ENCODE data around the gene VPS13D.

DNA sequence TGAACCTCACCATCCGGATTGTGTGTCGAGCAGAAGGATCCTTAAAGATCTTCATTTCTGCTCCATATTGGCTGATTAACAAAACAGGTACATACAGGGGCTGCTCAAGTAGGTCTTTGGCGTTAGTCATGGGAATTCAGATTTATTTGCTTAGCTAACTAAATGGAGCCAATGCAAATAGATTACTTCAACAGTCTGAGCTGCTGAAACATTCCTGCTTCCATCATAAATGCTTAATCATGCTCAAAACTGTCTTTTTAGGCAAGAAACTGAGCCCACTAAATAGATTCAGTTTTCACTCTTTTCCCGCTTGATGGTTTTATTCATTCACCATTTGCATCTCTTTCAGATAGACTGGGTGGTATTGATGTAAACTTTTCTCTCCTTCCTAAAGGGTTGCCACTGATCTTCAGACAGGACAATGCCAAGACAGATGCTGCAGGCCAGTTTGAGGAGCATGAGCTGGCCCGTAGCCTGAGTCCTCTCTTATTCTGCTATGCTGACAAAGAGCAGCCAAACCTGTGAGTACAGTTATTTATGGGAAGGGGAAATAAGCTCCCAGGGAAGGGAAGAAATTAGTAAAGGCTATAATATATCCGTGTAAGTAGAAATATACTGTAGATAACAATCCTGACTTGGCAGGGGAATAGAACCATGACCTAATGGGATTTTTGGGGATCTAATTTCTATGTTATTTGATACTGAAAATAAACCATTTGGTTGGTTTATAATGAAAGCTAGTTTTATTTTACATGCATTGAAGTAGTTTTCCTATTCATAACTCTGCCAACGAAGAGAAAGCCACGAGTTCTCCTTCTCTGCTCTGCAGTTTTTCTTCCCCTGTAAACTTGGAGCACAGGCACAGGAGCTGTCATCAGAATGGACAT lies 126.4 kb downstream of the VPS13D start:
- no peak for TF ChIP-seq POLR2A (IDR thresholded peaks at IDR 0.05)
- TF ChIP-seq, protein P1, sequence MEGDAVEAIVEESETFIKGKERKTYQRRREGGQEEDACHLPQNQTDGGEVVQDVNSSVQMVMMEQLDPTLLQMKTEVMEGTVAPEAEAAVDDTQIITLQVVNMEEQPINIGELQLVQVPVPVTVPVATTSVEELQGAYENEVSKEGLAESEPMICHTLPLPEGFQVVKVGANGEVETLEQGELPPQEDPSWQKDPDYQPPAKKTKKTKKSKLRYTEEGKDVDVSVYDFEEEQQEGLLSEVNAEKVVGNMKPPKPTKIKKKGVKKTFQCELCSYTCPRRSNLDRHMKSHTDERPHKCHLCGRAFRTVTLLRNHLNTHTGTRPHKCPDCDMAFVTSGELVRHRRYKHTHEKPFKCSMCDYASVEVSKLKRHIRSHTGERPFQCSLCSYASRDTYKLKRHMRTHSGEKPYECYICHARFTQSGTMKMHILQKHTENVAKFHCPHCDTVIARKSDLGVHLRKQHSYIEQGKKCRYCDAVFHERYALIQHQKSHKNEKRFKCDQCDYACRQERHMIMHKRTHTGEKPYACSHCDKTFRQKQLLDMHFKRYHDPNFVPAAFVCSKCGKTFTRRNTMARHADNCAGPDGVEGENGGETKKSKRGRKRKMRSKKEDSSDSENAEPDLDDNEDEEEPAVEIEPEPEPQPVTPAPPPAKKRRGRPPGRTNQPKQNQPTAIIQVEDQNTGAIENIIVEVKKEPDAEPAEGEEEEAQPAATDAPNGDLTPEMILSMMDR (IDR thresholded peaks at IDR 0.05) = no peak
